Activated CD4-positive, alpha-beta T cell treated with anti-CD3 and anti-CD28 coated beads for 36 hours (primary cell): Measurements from ENCODE around the gene TNRC6B. TPM values are rescaled to one million over a fixed set of nuclear protein-coding genes. Genes with fewer than 3 reads are reported as not detected.

Experiments used
- ATAC-seq: fragments of 200-7000 bp; cut with Tn5 transposase; one replicate; pipeline ENCODE4 v1.10.0; 2021; ENCODE audit warnings: mild to moderate bottlenecking, moderate library complexity
- CTCF ChIA-PET: fragments of 350-600 bp; sonication (Branson Sonifier 250); formaldehyde crosslinking; loops from one replicate; lab custom pipeline; 2021; ENCODE audit warnings: antibody characterized with exemption; lab: Charles Lee
- POLR2A ChIA-PET: fragments of 350-600 bp; sonication (Branson Sonifier 250); formaldehyde crosslinking; loops from one replicate; lab custom pipeline; 2021; ENCODE audit warnings: antibody characterized with exemption, inconsistent platforms; lab: Charles Lee
- DNase-seq: peaks from one replicate; pipeline ENCODE4 v3.0.0-alpha.2; 2020
- H3K27ac Mint-ChIP-seq: one replicate; pipeline ENCODE4 v1.8.0; 2021; ENCODE audit warnings: mixed read lengths
- H3K27me3 Mint-ChIP-seq: one replicate; pipeline ENCODE4 v1.8.0; 2021; ENCODE audit warnings: mixed read lengths
- H3K36me3 Mint-ChIP-seq: one replicate; pipeline ENCODE4 v1.8.0; 2021; ENCODE audit warnings: low read depth, mixed read lengths
- H3K4me1 Mint-ChIP-seq: one replicate; pipeline ENCODE4 v1.8.0; 2021; ENCODE audit warnings: mixed read lengths
- H3K4me3 Mint-ChIP-seq: one replicate; pipeline ENCODE4 v1.8.0; 2021; ENCODE audit warnings: mild to moderate bottlenecking, moderate library complexity, mixed read lengths
- H3K9me3 Mint-ChIP-seq: one replicate; pipeline ENCODE4 v1.8.0; 2021; ENCODE audit warnings: low read depth, mixed read lengths
- intact Hi-C, 2 experiments: fragments of 100-400 bp; cut with DNase I in 1 of 2; cut with micrococcal nuclease in 1 of 2; formaldehyde crosslinking; loops; one replicate each; pipeline versions ENCODE4 v1.14.2 to v1.15.1; 2022 to 2024; cut with DNase I, micrococcal nuclease
- total RNA-seq, 2 experiments: library from RNA; stranded (reverse); gene quantifications; one replicate each; pipeline ENCODE4 v1.2.3, GENCODE V29; 2021

Gene TNRC6B
- total RNA-seq, 2 experiments from 2014 or later = 37.3 to 40.3 TPM

DNA sequence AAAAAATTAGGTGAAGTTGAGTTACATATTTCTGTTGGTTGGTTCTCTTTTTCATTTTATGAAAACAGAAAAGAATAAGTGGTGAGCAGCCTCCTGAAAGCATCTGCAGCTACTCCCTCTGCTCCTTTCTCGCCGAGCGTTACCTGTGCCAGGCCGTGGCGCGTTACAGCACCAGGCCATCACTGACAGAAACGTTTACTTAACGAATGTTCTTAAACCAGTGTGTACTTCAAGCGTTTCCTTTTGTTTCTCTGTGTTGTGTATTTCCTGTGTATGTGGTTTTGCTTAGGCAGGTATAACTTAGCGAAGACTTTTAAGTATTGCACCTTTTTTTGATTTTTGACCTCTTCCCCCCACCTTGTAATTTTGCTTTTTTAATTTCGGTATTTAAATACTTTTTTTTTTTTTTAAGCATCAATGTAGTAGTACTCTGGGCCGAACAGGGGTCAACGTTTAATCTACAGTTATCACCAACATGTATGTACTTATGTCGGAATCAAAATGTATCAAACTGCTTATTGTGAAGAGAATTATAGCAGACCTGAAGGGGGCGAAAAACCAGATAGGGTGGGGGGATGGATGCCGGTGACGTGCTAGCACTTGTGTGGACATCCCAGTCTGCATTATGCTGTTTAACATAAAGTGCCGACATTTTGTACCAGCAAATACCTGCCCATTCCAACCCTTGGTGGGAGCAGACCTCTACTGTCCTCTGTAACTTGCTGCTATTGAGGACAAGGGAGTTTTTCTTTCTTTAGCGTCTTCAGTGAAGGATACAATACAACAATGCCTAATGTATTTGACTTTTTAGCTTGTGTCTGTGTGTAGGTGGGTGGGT is 147.0 kb downstream of the TNRC6B start:
- Mint-ChIP-seq H3K4me1 (peaks cover 93% of the 10 kb centered on the region), H3K27me3 (no peaks in the 10 kb centered on the region), H3K27ac (peak overlapping the region; percentile 95), H3K4me3 (peak overlapping the region; percentile 63), H3K36me3 (peaks cover 28% of the 10 kb centered on the region), H3K9me3 (no peaks in the 10 kb centered on the region)
- intact Hi-C loops = loop anchor here (1.0 to 2.0 kb wide), 4 partner anchors 10 to 48 kb away; partner anchors contain the start of gene ADSL (in 2 of the 2)
- peak; percentile 37 for ATAC-seq
- peak; percentile 65 for DNase-seq
- ChIA-PET CTCF (interaction anchor here (0.6 to 1.4 kb wide), 6 partner anchors 7 to 45 kb away, joined by 3 read pairs; no protein-coding TSS in a partner anchor), POLR2A (interaction anchor here (1.0 to 1.9 kb wide), 2 partner anchors 21 to 23 kb away, joined by 3 to 7 read pairs; no protein-coding TSS in a partner anchor)

DNA sequence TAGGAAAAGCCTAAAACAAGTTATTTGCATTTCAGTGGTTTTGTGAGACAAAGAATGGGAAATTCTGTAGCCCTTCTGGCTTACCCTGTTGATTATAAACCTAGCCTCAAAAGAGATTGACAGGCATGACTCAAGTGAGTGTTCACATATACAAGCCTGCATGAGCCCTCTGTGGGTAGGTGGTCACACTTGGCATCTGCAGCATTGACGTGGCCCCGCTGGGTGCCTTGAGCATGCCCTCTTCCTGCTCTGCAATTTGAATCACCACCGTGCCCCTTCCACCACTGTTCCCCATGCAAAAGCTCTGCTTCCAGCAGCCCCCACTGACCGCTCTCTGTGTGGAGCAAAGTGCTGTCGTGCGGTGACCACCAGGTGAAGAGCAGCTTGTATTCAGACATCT is 147.6 kb downstream of the TNRC6B start:
- H3K4me1 Mint-ChIP-seq = peaks cover 92% of the 10 kb centered on the region
- ChIA-PET POLR2A (interaction anchor here (1.0 to 1.9 kb wide), 2 partner anchors 20 to 23 kb away, joined by 3 to 7 read pairs; no protein-coding TSS in a partner anchor), CTCF (interaction anchor here (0.6 to 0.7 kb wide), 5 partner anchors 8 to 45 kb away, joined by 3 read pairs; no protein-coding TSS in a partner anchor)
- H3K9me3 Mint-ChIP-seq = no peaks in the 10 kb centered on the region
- intact Hi-C loops = loop anchor here (1.0 to 2.0 kb wide), 4 partner anchors 9 to 49 kb away; partner anchors contain the start of gene ADSL (in 2 of the 2)
- peak overlapping the region; percentile 63 for H3K4me3 Mint-ChIP-seq
- peak; percentile 88 for ATAC-seq
- no peaks in the 10 kb centered on the region for H3K27me3 Mint-ChIP-seq
- DNase-seq = peak; percentile 87
- H3K27ac Mint-ChIP-seq = peak overlapping the region; percentile 95
- H3K36me3 Mint-ChIP-seq = peaks cover 28% of the 10 kb centered on the region

DNA sequence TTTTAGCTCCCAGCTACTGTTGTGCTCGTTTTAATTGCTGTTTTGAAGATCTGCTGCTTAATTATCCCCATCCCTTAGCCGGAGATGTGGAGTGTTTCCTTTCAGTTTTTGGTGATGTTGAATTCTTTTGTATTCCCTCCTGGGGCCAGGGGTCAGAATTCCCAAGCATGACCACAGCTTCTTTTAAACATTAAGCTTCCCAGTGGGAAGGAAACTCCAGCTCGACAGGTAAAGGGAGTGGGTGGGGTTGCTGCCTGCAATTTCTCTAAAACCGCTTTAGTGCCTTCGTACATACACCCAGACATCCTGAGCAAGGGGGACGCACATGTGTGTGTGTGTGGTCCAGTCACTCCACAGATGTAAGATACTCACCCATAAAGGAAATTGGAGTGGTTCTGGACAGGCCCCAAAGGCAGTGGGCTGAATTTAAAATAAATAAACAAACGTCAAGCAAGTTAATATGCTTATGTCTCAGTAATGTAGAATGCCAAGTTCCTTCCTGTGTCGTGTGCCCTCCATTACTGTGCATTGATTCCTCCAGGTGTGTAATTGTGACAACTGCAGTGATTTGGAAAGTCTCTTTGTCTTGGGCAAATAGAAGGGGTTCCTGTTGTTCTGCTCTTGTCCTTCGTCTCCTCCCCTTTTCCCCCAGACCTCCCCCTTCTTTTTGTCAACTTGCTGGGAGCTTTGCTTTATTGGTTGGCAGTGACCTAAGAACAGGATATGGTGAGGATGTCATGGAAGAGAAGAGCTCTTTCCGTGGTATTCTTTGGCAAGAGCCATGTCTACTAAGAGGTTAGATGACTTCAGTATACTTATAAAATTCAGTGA is 149.4 kb downstream of the TNRC6B start:
- intact Hi-C loops = no loop called here
- ChIA-PET POLR2A (no interaction called here), CTCF (interaction anchor here (0.7 to 1.2 kb wide), 5 partner anchors 9 to 148 kb away, joined by 3 to 4 read pairs (median 3); no protein-coding TSS in a partner anchor)
- no peaks in the 10 kb centered on the region for H3K27me3 Mint-ChIP-seq
- H3K9me3 Mint-ChIP-seq = no peaks in the 10 kb centered on the region
- no peak for DNase-seq
- peaks cover 15% of the 10 kb centered on the region for H3K36me3 Mint-ChIP-seq
- H3K27ac Mint-ChIP-seq = peak overlapping the region; percentile 74
- H3K4me3 Mint-ChIP-seq = no peak overlapping the region
- peak; percentile 3 for ATAC-seq
- H3K4me1 Mint-ChIP-seq = peaks cover 94% of the 10 kb centered on the region

DNA sequence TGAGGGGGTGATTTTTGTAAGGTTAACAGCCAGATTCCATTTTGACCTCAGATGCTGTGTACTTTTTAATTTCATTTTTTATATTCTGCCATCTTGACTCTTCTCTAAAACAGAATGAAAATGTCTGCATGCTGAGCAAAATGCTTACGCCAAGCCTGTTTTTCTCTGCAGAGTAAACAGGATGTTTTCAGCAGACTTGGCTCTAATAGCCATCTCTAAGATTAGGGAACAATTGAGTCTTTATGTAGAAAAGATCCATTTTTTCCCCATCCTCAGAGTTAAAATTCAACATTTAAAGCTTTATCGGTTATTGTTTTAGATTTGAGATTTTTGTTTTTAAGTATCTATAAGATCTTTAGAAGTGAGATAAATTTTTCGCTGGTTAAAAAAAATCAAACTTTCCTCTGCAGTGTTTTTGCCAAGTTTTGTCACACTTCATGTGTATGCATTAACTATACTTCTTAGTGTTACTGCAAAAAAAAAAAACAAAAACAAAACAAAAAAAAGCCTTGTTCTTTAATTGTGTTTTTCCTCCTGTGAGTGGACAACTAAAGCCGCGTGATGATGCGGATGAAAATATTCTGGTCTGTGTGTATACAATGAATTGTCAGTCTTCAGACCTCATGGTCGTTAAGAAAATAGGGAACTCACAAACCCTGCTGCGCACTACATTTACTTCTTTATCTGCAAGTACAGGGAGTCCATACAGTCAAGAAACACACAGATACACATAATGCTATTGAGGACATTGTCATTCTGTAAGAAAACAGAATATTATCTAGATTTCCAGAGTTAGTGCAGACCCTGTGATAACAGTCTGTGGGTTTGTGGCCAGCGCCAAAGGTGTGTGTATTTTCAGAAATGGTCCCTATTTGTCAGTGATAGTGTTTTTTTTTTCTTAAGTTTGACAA is 151.1 kb downstream of the TNRC6B start:
- Mint-ChIP-seq H3K4me3 (no peak overlapping the region), H3K27me3 (no peaks in the 10 kb centered on the region), H3K27ac (peak overlapping the region; percentile 78), H3K4me1 (peaks cover 95% of the 10 kb centered on the region), H3K9me3 (no peaks in the 10 kb centered on the region), H3K36me3 (peaks cover 2% of the 10 kb centered on the region)
- intact Hi-C loops = no loop called here
- DNase-seq (no peak), ATAC-seq (no peak)
- ChIA-PET POLR2A (no interaction called here), CTCF (interaction anchor here (0.7 to 2.8 kb wide), 3 partner anchors 20 to 52 kb away, joined by 3 to 12 read pairs (median 3); no protein-coding TSS in a partner anchor)

- intact Hi-C loops = no loop called here
- ChIA-PET CTCF (interaction anchor here (0.7 to 2.8 kb wide), 3 partner anchors 19 to 53 kb away, joined by 3 to 12 read pairs (median 3); no protein-coding TSS in a partner anchor), POLR2A (interaction anchor here (0.6 kb wide), 1 partner anchor 86 kb away, joined by 3 read pairs; no protein-coding TSS in a partner anchor)
- Mint-ChIP-seq H3K36me3 (peaks cover 1% of the 10 kb centered on the region), H3K4me1 (peaks cover 95% of the 10 kb centered on the region), H3K27me3 (no peaks in the 10 kb centered on the region), H3K9me3 (no peaks in the 10 kb centered on the region), H3K4me3 (no peak overlapping the region), H3K27ac (no peak overlapping the region)
- DNase-seq = no peak
- no peak for ATAC-seq
These were observed 151.7 kb downstream of the TNRC6B start for GRCh38 chr22:40329466-40329865.

- CTCF ChIA-PET = interaction anchor here (1.7 to 2.8 kb wide), 2 partner anchors 18 to 30 kb away, joined by 3 to 12 read pairs; no protein-coding TSS in a partner anchor
- Mint-ChIP-seq H3K4me3 (no peak overlapping the region), H3K4me1 (peaks cover 95% of the 10 kb centered on the region), H3K9me3 (no peaks in the 10 kb centered on the region), H3K36me3 (peaks cover 1% of the 10 kb centered on the region), H3K27ac (no peak overlapping the region), H3K27me3 (no peaks in the 10 kb centered on the region)
- ATAC-seq = no peak
- DNase-seq = no peak
- intact Hi-C loops = loop anchor here in 1 of 2 experiments (5.0 kb wide), 1 partner anchor 153 kb away; the partner anchor contains the start of gene TNRC6B
- POLR2A ChIA-PET = interaction anchor here (0.6 to 0.7 kb wide), 2 partner anchors 85 to 129 kb away, joined by 3 read pairs; no protein-coding TSS in a partner anchor
These were observed 152.4 kb downstream of the TNRC6B start for GRCh38 chr22:40330086-40330485.

DNA sequence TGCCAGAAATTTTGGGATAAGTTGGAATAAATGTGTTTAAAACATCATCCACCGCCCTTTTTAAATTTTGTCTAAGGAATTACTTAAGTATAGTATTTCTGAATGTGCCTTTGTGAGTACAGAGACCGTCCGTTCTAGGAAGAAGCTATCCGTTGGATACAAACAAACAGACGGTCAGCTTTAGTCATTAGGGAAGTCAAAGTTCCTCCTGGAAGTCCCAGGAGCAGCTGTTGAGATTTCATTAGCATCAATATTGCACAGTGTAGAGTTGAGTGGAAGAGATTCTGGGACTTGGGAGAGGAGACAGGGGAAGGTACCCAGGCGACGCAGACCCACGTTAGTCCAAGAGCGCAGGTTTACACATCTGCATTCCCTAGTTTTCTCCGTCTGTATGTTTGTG is 152.9 kb downstream of the TNRC6B start:
- DNase-seq = no peak
- ChIA-PET CTCF (interaction anchor here (2.8 kb wide), 1 partner anchor 18 kb away, joined by 12 read pairs; no protein-coding TSS in a partner anchor), POLR2A (interaction anchor here (0.7 kb wide), 1 partner anchor 130 kb away, joined by 3 read pairs; no protein-coding TSS in a partner anchor)
- peaks cover 1% of the 10 kb centered on the region for H3K36me3 Mint-ChIP-seq
- H3K27ac Mint-ChIP-seq = no peak overlapping the region
- intact Hi-C loops = loop anchor here in 1 of 2 experiments (5.0 kb wide), 1 partner anchor 153 kb away; the partner anchor contains the start of gene TNRC6B
- no peak for ATAC-seq
- no peak overlapping the region for H3K4me3 Mint-ChIP-seq
- no peaks in the 10 kb centered on the region for H3K27me3 Mint-ChIP-seq
- H3K4me1 Mint-ChIP-seq = peaks cover 94% of the 10 kb centered on the region
- no peaks in the 10 kb centered on the region for H3K9me3 Mint-ChIP-seq

GRCh38 chr22:40331706-40332105 is 154.0 kb downstream of the TNRC6B start:
- peak overlapping the region; percentile 84 for H3K27ac Mint-ChIP-seq
- ChIA-PET POLR2A (interaction anchor here (0.7 kb wide), 2 partner anchors 227 to 558 kb away, joined by 4 to 5 read pairs; no protein-coding TSS in a partner anchor), CTCF (interaction anchor here (0.5 to 2.8 kb wide), 4 partner anchors 8 to 92 kb away, joined by 3 to 12 read pairs (median 4); partner anchors contain the start of gene ADSL)
- H3K9me3 Mint-ChIP-seq = no peaks in the 10 kb centered on the region
- H3K4me3 Mint-ChIP-seq = peak overlapping the region; percentile 59
- intact Hi-C loops = loop anchor here (2.0 to 5.0 kb wide), 2 partner anchors 55 to 154 kb away; partner anchors contain the start of gene TNRC6B (in 1 of the 2)
- peaks cover 93% of the 10 kb centered on the region for H3K4me1 Mint-ChIP-seq
- H3K27me3 Mint-ChIP-seq = no peaks in the 10 kb centered on the region
- ATAC-seq (peak; percentile 1), DNase-seq (no peak)
- peaks cover 1% of the 10 kb centered on the region for H3K36me3 Mint-ChIP-seq

- Mint-ChIP-seq H3K4me1 (peaks cover 90% of the 10 kb centered on the region), H3K9me3 (no peaks in the 10 kb centered on the region), H3K4me3 (peak overlapping the region; percentile 59), H3K27ac (peak overlapping the region; percentile 84), H3K27me3 (no peaks in the 10 kb centered on the region), H3K36me3 (peaks cover 1% of the 10 kb centered on the region)
- ChIA-PET CTCF (interaction anchor here (0.6 to 1.5 kb wide), 3 partner anchors 14 to 225 kb away, joined by 3 to 5 read pairs (median 4); partner anchors contain the start of gene ADSL), POLR2A (no interaction called here)
- DNase-seq (peak; percentile 37), ATAC-seq (peak; percentile 55)
- intact Hi-C loops = loop anchor here (2.0 to 5.0 kb wide), 2 partner anchors 56 to 155 kb away; partner anchors contain the start of gene TNRC6B (in 1 of the 2)
These were observed 154.6 kb downstream of the TNRC6B start for GRCh38 chr22:40332319-40332781.
